Brain microvascular endothelial cell (primary cell): ENCODE measurements around the gene IL17D.
"Not testable (repeated sequence)": the region's sequence is repeated elsewhere in the genome, so short reads cannot be mapped to it uniquely, and the experiment has no call there.

ENCODE experiments used
- DNase-seq: peaks from one replicate; pipeline ENCODE4 v3.0.0-alpha.2; 2020
- H3K27ac ChIP-seq: fragments of 250-450 bp; sonication (Bioruptor Pico); 2 replicates; pipeline ENCODE4 v1.5.1; 2020; ENCODE audit warnings: mild to moderate bottlenecking, moderate library complexity
- H3K27me3 ChIP-seq: fragments of 250-450 bp; sonication (Bioruptor Pico); replicated peaks from 2 replicates; pipeline ENCODE4 v1.5.1; 2020; ENCODE audit warnings: mild to moderate bottlenecking
- H3K36me3 ChIP-seq: fragments of 250-450 bp; sonication (Bioruptor Pico); replicated peaks from 2 replicates; pipeline ENCODE4 v1.5.1; 2020; ENCODE audit warnings: mild to moderate bottlenecking
- H3K4me3 ChIP-seq: 2 replicates; pipeline ENCODE4 v1.5.1; 2011; ENCODE audit warnings: low read depth, mild to moderate bottlenecking, control low read depth, low read length, moderate library complexity
- CTCF ChIP-seq: IDR thresholded peaks from 2 replicates; pipeline ENCODE4 v1.5.1; 2011; ENCODE audit warnings: low read depth, mild to moderate bottlenecking, moderate library complexity, low read length, control low read depth, inconsistent platforms; ENCODE audit errors: missing control alignments
- in situ Hi-C: cut with HindIII; loops from 2 replicates; pipeline ENCODE4 v1.10.0; 2017; ENCODE audit warnings: low sequenced_read_pairs, low pct_ligation_motif_present

Gene IL17D

GRCh38 chr13:20667857-20668437, 35.6 kb upstream of the IL17D start:
- no peak overlapping the region for H3K27ac ChIP-seq
- in situ Hi-C loops = no loop called here
- H3K27me3 ChIP-seq = no peaks in the 10 kb centered on the region
- DNase-seq = no peak
- no peak overlapping the region for H3K4me3 ChIP-seq
- no peak for TF ChIP-seq CTCF
- no peaks in the 10 kb centered on the region for H3K36me3 ChIP-seq

DNA sequence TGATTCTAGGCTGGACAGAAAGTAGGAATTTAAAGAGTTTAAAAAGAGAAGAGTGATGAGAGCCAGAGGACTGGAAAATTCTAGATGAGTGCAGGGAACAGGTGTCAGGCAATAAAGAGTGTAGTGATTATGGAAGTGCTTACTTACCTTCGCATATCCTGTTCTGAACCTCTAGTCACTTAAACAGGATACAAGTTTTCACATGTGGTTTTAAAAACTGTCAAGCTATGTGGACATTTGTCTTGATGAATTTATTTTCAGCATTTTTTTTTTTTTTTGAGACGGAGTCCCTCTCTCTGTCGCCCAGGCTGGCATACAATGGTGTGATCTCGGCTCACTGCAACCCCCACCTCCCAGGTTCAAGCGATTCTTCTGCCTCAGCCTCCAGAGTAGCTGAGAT, 34.3 kb upstream of the IL17D start:
- no peak for TF ChIP-seq CTCF
- in situ Hi-C loops = no loop called here
- DNase-seq = no peak
- Histone ChIP-seq H3K4me3 (no peak overlapping the region), H3K36me3 (no peaks in the 10 kb centered on the region), H3K27ac (no peak overlapping the region), H3K27me3 (no peaks in the 10 kb centered on the region)

GRCh38 chr13:20671789-20672188, 31.7 kb upstream of the IL17D start:
- Histone ChIP-seq H3K36me3 (no peaks in the 10 kb centered on the region), H3K27ac (no peak overlapping the region), H3K27me3 (no peaks in the 10 kb centered on the region), H3K4me3 (no peak overlapping the region)
- TF ChIP-seq CTCF = no peak
- in situ Hi-C loops = no loop called here
- no peak for DNase-seq

DNA sequence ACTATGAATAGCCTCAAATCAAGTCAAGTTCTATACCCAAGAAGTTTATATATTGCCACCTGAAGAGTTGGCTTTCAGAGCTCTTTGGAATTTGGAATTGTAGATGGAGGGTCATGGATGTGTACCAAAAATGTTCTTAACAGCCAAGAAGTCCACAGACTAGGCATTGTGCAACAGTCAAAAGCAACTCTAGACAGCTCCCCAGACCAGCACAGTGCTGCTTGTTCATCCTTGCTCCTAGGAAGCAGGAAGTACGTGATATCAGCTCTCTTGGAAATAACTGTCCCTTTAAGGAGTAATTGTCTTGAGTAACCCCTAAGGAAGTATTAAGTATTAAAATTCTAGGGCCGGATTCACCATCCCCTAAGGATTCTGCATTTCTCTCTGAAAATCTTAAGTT, 30.7 kb upstream of the IL17D start:
- in situ Hi-C loops = no loop called here
- H3K27ac ChIP-seq = no peak overlapping the region
- H3K27me3 ChIP-seq = no peaks in the 10 kb centered on the region
- no peak for TF ChIP-seq CTCF
- H3K4me3 ChIP-seq = no peak overlapping the region
- no peaks in the 10 kb centered on the region for H3K36me3 ChIP-seq
- no peak for DNase-seq

DNA sequence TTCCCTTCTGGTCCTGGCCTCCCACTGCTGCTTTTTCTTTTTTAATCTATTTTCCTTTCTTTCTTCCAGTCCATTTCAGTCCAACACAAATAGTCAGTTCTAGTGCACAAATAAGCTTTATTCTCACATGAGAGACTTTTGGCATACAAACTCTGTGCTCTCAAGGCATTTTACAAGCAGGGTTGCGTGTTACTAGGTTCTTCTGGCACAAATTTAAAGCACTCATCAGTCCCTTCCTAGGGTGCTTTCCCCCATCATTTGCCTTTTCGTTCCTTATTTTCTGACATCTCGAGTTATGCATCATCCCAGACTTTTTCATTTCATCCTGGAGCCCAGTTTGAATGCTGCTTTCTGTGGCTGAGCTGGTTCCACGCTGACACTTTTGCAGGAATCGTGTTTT, 29.8 kb upstream of the IL17D start:
- Histone ChIP-seq H3K27ac (no peak overlapping the region), H3K27me3 (no peaks in the 10 kb centered on the region), H3K36me3 (no peaks in the 10 kb centered on the region), H3K4me3 (no peak overlapping the region)
- DNase-seq = no peak
- no peak for TF ChIP-seq CTCF
- in situ Hi-C loops = no loop called here

GRCh38 chr13:20676213-20676612, 27.3 kb upstream of the IL17D start:
- H3K27me3 ChIP-seq = no peaks in the 10 kb centered on the region
- H3K27ac ChIP-seq = no peak overlapping the region
- DNase-seq = no peak
- H3K4me3 ChIP-seq = no peak overlapping the region
- TF ChIP-seq CTCF = no peak
- H3K36me3 ChIP-seq = no peaks in the 10 kb centered on the region
- in situ Hi-C loops = no loop called here

- H3K27ac ChIP-seq, H3K4me3 ChIP-seq, H3K27me3 ChIP-seq, DNase-seq, H3K36me3 ChIP-seq, in situ Hi-C loops: not testable (repeated sequence)
Observed at GRCh38 chr13:20678606-20679005, 24.9 kb upstream of the IL17D start.
